ENCODE measurements around the gene ROCK1.

DNA sequence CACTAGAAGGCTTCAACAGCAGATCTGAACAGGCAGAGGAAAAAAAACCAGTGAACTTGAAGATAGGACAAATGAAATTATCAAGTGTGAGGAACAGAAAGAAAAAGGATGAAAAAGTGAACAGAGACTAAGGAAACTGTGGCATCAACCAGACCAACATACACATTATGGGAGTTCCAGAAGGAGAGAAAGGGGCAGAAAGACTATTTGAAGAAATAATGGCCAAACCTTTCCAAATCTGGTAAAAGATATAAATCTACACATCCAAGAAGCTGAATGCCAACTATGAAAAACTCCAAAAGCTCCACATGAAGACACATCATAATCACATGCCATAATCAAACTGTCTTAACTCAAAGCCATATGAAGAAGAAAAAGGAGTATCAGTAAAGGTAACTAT is 79.8 kb downstream of the ROCK1 start:
- TF ChIP-seq, protein P1, sequence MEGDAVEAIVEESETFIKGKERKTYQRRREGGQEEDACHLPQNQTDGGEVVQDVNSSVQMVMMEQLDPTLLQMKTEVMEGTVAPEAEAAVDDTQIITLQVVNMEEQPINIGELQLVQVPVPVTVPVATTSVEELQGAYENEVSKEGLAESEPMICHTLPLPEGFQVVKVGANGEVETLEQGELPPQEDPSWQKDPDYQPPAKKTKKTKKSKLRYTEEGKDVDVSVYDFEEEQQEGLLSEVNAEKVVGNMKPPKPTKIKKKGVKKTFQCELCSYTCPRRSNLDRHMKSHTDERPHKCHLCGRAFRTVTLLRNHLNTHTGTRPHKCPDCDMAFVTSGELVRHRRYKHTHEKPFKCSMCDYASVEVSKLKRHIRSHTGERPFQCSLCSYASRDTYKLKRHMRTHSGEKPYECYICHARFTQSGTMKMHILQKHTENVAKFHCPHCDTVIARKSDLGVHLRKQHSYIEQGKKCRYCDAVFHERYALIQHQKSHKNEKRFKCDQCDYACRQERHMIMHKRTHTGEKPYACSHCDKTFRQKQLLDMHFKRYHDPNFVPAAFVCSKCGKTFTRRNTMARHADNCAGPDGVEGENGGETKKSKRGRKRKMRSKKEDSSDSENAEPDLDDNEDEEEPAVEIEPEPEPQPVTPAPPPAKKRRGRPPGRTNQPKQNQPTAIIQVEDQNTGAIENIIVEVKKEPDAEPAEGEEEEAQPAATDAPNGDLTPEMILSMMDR (IDR thresholded peaks at IDR 0.05; ENCODE audit: insufficient read depth, low read length, poor library complexity, severe bottlenecking): no peak
- TF ChIP-seq EZH2phosphoT487 (conservative IDR thresholded peaks at IDR 0.05; ENCODE audit: low read length): no peak

Measured in SU-DHL-6 (cell line).